8988T (cell line): ENCODE data around the gene DCDC1.

Experiments used
- DNase-seq: peaks from one replicate; pipeline ENCODE4 v3.0.0; 2011

The DCDC1 gene

GRCh38 chr11:31214372-31214771, 155.2 kb downstream of the DCDC1 start:
- DNase-seq, result no peak

DNA sequence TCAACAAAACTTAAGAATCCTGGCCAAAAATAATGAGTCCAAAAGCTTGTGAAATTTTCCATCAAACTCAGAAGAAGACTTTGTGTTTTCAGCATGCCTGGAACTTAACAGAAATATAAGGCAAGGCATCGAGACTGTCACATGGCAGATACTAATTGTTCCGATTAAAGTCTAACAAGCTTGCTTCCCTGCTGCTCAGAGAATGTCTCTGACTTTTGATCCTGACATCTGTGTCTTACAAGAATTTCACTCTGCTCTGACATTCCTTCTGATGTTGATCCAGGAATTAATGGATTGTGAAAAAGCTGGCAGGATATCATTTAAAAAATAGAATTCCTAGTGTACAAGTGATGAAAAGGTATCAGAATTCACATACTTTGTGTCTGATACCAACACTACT, 170.2 kb downstream of the DCDC1 start:
- no peak for DNase-seq

DNA sequence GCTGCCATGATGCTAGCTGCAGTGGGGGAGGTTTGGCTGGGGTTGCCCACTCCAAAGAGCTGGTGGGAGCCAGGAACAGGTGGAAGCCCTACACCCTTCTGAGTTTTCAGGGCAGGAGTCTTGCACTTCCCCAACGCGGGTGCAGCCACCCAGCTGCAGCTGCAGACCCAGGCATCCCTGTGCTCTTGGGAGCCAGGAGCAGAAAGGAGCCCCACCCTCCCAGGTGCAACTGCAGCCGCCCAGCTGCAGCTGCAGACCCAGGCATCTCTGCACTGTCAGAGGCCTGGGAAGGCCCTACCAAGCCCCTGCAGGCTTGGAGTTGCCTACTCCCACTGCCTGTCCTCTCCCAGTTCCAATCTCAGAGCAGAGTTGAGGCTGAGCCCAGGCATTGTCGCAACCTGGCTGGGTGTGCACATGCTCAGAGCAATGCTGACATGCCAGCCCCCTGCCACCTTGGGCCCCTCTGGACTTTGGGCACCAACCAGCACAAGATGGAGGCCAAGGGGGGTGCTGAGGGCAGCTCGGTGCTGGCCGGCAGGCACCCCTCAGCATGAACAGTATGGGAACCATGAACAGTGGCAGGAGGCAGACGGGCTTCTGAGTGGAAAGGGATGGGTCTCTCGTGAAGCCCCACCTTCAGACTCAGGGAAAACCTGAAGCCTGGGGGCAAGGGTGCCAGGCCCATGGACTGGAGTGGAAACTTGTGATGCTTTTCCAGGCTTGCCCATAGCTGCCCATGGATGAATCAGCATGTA, 195.4 kb downstream of the DCDC1 start:
- DNase-seq, result no peak

DNA sequence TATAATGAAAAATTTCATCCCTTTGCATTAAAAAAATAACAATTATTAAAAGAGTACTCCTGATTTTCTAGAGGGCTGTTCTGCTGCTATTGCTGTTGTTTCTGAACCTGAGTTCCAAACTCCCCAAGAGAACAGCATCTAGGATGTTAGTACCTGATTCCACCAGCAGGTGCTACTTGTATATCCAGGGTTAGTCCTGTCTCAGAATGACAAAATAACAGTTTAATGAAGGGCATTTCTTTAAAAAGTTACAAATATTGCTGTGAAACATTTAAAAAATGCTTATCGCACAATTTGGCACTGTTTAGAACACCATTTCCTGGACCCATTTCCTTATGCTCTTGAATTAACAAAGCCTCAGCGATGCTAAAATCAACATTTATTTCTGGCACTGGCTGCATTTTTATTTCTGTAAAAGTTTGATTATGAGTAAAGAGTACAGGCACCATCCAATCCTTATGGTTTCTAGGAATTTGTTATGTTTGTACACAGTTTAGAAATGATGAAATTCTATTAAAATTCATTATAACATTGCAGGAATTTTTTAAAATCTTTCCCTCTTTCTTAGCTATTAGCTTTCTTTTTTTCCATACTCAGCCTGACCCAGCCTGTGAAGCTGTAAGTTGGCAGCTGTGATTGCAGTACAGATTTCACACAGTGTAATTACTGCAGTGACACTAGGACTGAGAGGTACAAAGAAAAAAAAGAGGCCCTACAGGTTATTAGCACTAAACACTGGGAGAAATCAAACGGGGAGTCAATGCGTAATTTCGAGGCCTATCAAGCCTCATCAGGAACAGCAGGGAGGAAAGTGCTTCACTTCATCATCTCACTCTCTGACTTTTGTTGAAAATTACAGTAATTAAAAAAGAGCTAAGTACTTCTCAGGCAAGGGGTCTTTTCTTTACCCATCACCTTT, 208.8 kb downstream of the DCDC1 start:
- no peak for DNase-seq

DNA sequence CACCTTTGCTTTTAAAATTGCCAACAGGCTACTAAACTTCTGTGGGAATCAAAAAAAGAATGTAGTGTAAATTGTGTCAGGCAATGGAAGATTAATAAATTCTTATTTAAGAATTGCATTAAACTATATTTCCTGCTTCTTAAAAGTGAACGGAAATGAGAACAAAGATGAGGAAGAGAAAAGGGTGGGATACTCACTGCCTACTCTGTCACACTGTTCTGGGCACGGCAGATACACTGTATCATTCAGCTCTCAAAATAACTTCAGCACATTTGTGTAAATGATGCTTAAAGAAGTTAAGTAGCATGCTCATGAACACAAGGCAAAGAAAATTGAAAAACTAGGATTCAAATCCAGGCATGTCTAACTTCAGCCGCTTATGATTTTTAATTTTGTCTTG, 218.7 kb downstream of the DCDC1 start:
- DNase-seq, result no peak

DNA sequence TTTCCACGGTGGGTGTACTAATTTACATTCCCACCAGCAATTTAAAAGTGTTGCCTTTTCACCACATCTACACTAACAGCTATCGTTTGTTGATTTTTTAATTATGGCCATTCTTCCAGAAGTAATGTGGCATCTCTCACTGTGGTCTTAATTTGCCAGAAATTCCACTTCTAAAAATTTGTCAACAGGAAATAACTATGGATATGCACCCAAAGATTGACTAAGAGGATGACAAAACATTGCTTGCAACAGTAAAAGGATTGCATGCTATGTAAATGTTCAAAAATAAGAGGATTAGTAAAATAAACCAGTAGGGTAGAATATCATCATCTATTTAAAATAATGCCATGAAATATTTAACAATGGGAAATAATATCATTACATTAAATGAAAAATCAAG, 219.5 kb downstream of the DCDC1 start:
- no peak for DNase-seq

- DNase-seq, result no peak
Measured at GRCh38 chr11:31141789-31142188, 227.8 kb downstream of the DCDC1 start.

DNA sequence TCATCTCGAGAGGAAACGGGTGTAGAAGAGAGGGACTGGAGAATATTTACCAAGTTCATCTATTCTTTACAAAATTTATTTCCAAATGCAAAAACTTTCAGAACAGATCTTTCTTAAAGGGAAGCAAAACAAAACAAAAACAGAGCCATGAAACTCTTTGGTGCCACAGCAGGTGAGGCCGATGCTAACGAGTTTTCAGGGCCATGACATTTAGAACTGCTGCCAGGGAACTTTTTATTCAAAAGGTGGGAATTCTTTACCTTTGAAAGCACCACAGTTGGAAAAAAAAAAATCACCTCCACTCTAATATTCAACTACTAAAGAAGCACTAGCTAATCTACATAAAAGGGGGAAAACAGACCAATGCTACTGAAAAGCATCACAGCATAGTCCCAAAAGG, 230.1 kb downstream of the DCDC1 start:
- no peak for DNase-seq

DNA sequence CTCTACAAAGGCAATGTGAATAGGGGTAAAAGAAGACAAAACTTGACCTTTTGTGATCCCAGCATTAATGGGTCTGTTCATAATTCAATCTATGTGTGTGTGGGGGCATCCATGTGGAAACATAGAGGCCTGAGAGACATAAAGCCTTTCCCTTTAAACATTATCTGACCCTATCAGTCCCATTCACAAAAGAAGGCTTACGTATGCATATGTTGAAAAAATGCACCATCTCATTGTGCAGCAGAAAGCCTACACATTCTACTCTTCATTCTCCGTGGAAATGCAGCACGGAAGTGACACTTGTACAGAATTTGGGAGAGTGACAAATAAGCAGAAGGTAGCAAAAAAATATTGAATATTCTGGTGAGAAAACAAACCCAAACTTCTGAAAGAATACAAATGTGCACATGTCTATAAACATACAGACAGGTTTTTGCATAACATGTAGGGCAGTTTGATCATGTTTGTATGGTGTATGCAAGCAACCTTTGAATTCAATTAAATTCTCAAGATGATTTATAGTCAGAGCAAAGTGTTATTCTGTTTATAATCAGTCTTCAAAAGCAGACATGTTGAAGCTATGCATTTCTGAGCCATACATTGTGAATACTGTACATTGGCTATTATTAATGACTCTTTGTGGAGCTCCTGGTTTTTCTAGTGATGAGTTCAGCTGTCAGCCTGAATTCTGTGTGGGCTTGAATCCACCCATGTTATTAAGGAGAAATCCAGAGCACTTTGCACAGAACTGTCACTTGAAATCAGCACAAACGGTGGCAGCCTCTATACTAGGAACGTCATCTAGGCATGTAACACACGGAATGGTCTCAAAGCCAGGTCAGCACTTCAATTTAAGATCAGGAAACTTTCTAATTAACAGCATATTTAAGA, 236.8 kb downstream of the DCDC1 start:
- no peak for DNase-seq

GRCh38 chr11:31131760-31132159, 237.8 kb downstream of the DCDC1 start:
- DNase-seq, result no peak

DNA sequence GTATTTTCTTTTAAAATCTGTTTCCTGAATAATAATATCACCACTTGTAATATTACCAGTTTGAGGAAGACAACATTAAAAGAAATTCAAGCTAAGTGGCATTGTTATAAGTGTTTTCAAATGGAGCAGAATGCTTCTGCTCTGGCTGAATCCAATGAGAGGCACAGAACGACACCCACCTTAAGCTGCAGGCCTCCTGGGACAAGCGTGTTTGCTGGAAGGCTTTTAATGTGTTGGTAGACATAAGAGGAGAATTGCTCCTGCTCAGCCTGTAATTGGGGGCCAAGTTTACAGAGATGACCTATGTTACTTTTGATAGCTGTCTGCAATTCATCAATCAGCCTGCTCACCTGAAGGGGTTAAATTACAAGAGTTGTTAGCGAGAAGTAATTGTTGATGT, 242.2 kb downstream of the DCDC1 start:
- DNase-seq, result no peak

DNA sequence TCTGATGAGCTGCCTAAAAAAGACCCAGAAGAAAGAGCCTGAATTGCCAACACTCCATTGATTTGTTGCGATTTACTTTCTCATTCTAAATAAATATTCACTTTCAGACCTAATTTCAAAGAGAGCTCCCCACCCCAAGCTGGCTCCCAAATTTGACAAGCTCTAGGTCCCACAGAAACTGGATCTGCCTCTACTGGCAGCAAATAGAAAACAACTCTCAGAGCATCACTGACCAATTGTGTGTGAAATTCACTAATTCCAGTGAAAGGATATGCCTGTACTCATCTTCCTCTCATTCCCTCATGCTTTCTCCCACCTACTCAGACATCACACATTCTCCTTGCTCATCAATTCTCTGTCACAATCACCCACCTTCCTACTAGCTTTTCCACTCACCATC, 249.1 kb downstream of the DCDC1 start:
- no peak for DNase-seq

DNA sequence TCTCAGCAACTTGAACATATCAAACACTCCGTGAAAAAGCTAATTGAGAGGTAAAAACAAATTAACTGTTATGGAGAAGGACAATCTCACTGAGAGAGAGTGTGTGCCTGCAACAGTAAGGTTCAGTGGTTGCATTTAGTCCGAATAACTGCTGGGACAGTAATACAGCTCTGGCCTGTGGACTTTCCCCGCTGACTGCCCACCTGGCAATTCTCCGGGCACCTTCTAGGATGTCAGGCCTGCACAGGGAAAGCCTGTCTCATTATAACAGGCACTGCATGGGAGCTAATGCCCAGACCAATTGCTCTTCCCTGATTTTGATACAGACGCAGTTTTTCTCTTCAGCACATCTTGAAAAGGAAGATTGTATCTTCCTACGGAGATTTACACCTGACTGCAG, 251.0 kb downstream of the DCDC1 start:
- no peak for DNase-seq

GRCh38 chr11:31117038-31117437, 252.5 kb downstream of the DCDC1 start:
- DNase-seq, result no peak

DNA sequence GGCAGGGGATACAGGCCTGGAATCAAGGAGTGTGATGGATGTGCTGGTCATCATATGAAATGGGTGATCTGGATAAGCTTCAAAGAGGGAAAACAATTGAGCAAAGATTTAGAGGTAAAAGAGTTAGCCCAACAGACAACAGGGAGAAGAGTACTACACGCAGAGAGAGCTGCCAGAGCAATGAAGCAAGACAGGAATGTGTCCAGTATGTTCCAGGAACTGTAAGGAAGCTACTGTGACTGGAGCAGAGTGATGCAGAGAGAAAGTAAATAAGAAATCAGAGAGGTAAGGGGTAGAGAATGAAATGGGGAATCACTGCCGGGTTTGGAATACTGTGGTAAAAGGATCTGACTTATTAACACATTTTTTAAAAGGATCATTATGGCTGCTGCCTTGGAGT, 255.1 kb downstream of the DCDC1 start:
- DNase-seq, result no peak

GRCh38 chr11:31110830-31111229, 258.7 kb downstream of the DCDC1 start:
- DNase-seq, result no peak

DNA sequence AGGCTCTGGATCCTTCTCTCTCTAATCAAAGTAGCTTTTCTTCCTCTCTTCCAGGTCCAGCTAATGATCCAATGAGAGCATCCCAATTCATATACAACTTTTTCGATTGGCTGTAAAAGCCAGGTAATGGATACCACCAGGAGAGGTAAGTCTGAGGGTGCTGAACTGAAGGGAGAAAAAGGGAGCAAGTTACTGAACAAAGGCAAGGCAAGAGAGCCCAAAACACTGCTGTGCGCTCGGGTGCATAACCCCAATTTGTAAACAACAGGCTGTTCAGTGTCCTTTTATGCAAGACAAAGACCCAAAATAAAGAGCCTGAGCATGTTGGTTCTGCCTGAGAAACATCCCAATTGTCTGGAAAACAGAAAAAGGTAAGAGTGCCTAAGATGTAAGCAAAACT, 260.1 kb downstream of the DCDC1 start:
- DNase-seq, result no peak

GRCh38 chr11:31107649-31108048, 261.9 kb downstream of the DCDC1 start:
- DNase-seq, result no peak

DNA sequence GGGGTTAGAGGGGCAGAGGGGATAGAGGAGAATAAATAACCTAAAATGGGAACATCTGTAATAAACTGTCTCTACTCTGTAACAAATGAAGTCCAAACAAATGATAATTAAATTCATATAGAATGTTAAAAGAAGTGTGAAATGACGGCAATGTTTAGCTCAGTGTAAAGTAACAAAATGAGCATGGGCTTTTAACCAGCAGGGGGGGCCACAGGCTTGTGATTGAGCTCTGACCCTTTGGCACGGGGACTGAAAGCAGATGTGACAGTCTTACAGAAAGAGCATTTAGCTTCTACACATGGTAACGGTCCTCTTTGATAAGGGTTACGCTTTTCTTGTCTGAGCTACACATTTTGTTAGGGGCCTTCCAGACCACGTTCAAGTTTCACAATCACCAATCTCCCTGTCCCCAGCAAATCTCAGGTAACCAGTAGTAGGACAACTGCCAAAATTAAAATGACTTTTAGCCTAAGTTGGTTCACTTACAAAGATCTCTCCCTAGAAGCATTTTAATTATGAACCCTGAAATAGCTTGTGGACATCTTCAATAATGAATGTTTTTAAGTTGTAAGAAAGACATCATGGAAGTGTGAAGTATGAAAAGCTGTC, 262.5 kb downstream of the DCDC1 start:
- DNase-seq, result peak; percentile 27

- no peak for DNase-seq
Measured at GRCh38 chr11:31106326-31106725, 263.2 kb downstream of the DCDC1 start.

DNA sequence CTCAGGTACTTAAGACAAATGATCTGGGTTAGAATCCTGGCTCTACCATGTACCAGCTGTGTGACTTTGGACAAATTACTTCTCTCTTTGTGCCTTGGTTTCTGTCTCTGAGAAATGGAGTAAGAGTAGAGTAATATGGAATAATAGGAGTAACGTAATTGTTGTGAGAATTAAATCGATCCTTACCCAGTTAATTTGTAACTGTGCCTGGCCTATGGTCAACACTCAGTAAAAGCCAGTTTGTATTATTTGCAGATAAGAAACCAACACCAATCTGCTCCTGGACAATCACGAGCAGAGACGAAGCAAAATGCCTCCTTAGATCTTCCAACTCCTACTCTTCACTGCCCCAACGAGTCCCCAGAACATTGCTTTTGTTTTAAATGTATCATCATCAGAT, 266.7 kb downstream of the DCDC1 start:
- DNase-seq, result no peak

DNA sequence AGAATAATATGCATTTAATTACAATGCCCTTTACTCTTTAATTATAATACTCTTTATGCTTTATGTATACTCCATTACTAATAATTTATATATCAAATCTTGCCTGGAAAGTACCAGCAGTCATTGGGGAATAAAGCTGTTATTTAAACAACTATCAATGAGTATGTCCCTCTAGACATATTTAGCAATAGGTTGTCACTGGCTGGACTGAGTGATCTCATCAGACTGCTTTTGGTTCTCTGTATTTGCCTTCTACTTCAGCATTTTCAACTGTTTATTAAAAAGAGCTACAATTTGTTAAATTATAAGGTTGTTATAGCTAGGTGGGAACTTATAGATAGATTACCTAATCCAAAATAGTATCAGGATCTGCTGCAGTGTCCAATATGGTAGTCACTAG, 267.2 kb downstream of the DCDC1 start:
- no peak for DNase-seq
